Peyer's patch (tissue), 4 donors: ENCODE measurements around the gene ZSCAN5A.
"Not testable (repeated sequence)": the region's sequence is repeated elsewhere in the genome, so short reads cannot be mapped to it uniquely, and the experiment has no call there.

Source experiments
- CTCF ChIP-seq, 6 experiments: fragments of 450-650 bp in 4 of 6; fragments of 200-600 bp in 2 of 6; sonication (generic) in 1 of 6; IDR thresholded peaks; one replicate each; pipeline ENCODE4 v1.5.1; 2017 to 2019; ENCODE audit warnings: antibody characterized with exemption in 6 of 6, mild to moderate bottlenecking in 3 of 6, moderate library complexity in 1 of 6
- POLR2A ChIP-seq, 2 donors: fragments of 450-650 bp; IDR thresholded peaks; one replicate each; pipeline ENCODE4 v1.5.1; 2017; ENCODE audit warnings: antibody characterized with exemption in 2 of 2, mild to moderate bottlenecking in 2 of 2, moderate library complexity in 2 of 2

DNA sequence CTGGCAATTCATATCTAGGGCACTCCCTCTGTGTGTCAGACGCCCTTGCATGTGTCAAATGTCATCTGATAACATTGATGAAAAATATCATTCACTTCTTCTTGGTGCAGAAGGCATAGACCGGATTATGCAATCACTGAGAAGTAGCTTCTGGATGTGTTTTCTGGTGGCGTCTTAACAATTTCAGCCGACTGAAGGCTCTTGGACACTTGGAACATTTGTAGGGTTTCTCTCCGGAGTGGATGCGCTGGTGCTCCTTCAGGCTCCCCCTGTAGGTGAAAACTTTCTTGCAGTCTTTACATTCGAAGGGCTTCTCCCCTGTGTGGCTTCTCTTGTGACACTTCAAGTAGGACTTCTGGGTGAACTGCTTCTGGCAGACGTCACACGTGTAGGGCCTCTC lies 93.2 kb downstream of the ZSCAN5A start:
- TF ChIP-seq CTCF, POLR2A (IDR thresholded peaks at IDR 0.05): not testable (repeated sequence)
